AG04449 (cell line): Measurements from ENCODE around the gene GCLC.

Source experiments
- CTCF ChIA-PET: fragments of 350-600 bp; formaldehyde crosslinking; extraction: SDS; loops from one replicate; lab custom pipeline; 2021; ENCODE audit warnings: antibody characterized with exemption; lab: Yijun Ruan, JAX
- POLR2A ChIA-PET: fragments of 400-600, 350-600 bp; formaldehyde crosslinking; extraction: SDS; loops from one replicate; lab custom pipeline; 2020; ENCODE audit warnings: antibody characterized with exemption, inconsistent platforms; lab: Yijun Ruan, JAX
- DNase-seq: peaks from one replicate; pipeline ENCODE4 v3.0.0-alpha.2; 2010; ENCODE audit warnings: low read depth, low spot score
- H3K4me3 ChIP-seq: 2 replicates; pipeline ENCODE4 v1.5.1; 2011; ENCODE audit warnings: low read depth, mild to moderate bottlenecking, control low read depth, low read length
- CTCF ChIP-seq: IDR thresholded peaks from one replicate; pipeline ENCODE4 v1.5.1; 2011; ENCODE audit warnings: mild to moderate bottlenecking, moderate library complexity, low read length, control low read depth, inconsistent platforms; ENCODE audit not compliant: insufficient read depth; ENCODE audit errors: missing control alignments

Gene GCLC

GRCh38 chr6:53541900-53542299 is 3.0 kb downstream of the GCLC start:
- no peak for TF ChIP-seq CTCF
- ChIA-PET CTCF (interaction anchor here (0.7 to 5.6 kb wide), 5 partner anchors 14 to 186 kb away, joined by 3 to 50 read pairs (median 5); no protein-coding TSS in a partner anchor), POLR2A (no interaction called here)
- no peak for DNase-seq
- H3K4me3 ChIP-seq: no peak overlapping the region

GRCh38 chr6:53540129-53540692 is 4.7 kb downstream of the GCLC start:
- H3K4me3 ChIP-seq: no peak overlapping the region
- TF ChIP-seq CTCF: no peak
- DNase-seq: no peak
- ChIA-PET CTCF (interaction anchor here (0.6 to 5.6 kb wide), 4 partner anchors 32 to 179 kb away, joined by 3 to 50 read pairs (median 7); no protein-coding TSS in a partner anchor), POLR2A (no interaction called here)

GRCh38 chr6:53539561-53539960 is 5.3 kb downstream of the GCLC start:
- POLR2A ChIA-PET: no interaction called here
- no peak overlapping the region for H3K4me3 ChIP-seq
- DNase-seq: no peak
- CTCF ChIA-PET: interaction anchor here (0.8 to 2.2 kb wide), 2 partner anchors 9 to 111 kb away, joined by 3 to 8 read pairs; no protein-coding TSS in a partner anchor
- TF ChIP-seq CTCF: no peak

GRCh38 chr6:53536561-53536960 is 8.3 kb downstream of the GCLC start:
- ChIA-PET CTCF (interaction anchor here (1.9 kb wide), 1 partner anchor 12 kb away, joined by 6 read pairs; no protein-coding TSS in a partner anchor), POLR2A (no interaction called here)
- DNase-seq: no peak
- no peak for TF ChIP-seq CTCF
- no peak overlapping the region for H3K4me3 ChIP-seq

GRCh38 chr6:53532942-53533341 is 12.0 kb downstream of the GCLC start:
- TF ChIP-seq CTCF: no peak
- DNase-seq: no peak
- no peak overlapping the region for H3K4me3 ChIP-seq
- POLR2A ChIA-PET: interaction anchor here (1.3 kb wide), 1 partner anchor 12 kb away, joined by 5 read pairs; the partner anchor contains the start of gene GCLC
- CTCF ChIA-PET: interaction anchor here (1.3 to 1.7 kb wide), 2 partner anchors 12 to 40 kb away, joined by 5 to 6 read pairs; partner anchors contain the start of gene GCLC

- POLR2A ChIA-PET: interaction anchor here (1.3 kb wide), 1 partner anchor 13 kb away, joined by 5 read pairs; the partner anchor contains the start of gene GCLC
- no peak for DNase-seq
- CTCF ChIA-PET: interaction anchor here (1.3 to 1.7 kb wide), 2 partner anchors 12 to 39 kb away, joined by 5 to 6 read pairs; partner anchors contain the start of gene GCLC
- H3K4me3 ChIP-seq: no peak overlapping the region
- no peak for TF ChIP-seq CTCF
These were observed 12.7 kb downstream of the GCLC start for GRCh38 chr6:53532061-53532797.
